Tibial nerve (tissue), 4 donors: ENCODE measurements around the gene CD8A.

Source experiments
- EP300 ChIP-seq, 2 donors: sonication (generic); formaldehyde crosslinking; IDR thresholded peaks; one replicate each; pipeline ENCODE4 v1.6.1; 2017; ENCODE audit warnings: antibody characterized with exemption in 2 of 2, mild to moderate bottlenecking in 1 of 2
- POLR2A ChIP-seq, 2 donors: fragments of 450-650 bp; IDR thresholded peaks; one replicate each; pipeline ENCODE4 v1.6.1; 2017; ENCODE audit warnings: antibody characterized with exemption in 2 of 2, mild to moderate bottlenecking in 2 of 2, moderate library complexity in 2 of 2
- TF ChIP-seq, protein P1 (sequence below), 5 experiments: fragments of 200-600 bp in 3 of 5; fragments of 450-650 bp in 2 of 5; sonication (generic) in 3 of 5; IDR thresholded peaks; one replicate each; pipeline ENCODE4 v1.5.1; 2016 to 2019; ENCODE audit warnings: antibody characterized with exemption in 5 of 5, mild to moderate bottlenecking in 3 of 5, moderate library complexity in 2 of 5

DNA sequence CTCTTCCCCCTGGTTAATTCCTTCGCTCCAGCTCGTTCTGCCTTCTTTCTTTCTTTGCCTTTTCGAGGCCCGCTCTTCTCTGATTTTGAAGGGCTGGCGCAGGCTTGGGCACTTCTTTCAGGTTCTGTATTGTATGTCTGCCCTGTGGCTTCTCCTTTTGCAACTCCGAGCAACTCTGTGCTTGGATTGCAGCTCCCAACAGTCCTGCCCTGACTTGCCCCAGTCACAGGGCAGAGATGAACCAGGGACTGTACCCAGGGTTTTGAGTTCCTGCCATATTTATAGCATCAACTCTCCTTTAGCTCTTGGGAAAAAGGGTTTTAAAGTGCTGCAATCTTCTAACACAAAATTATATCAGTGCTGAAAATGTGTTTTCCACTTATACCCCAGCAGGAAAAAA is 31.1 kb upstream of the CD8A start:
- TF ChIP-seq POLR2A (IDR thresholded peaks at IDR 0.05), result no peak
- TF ChIP-seq, protein P1, sequence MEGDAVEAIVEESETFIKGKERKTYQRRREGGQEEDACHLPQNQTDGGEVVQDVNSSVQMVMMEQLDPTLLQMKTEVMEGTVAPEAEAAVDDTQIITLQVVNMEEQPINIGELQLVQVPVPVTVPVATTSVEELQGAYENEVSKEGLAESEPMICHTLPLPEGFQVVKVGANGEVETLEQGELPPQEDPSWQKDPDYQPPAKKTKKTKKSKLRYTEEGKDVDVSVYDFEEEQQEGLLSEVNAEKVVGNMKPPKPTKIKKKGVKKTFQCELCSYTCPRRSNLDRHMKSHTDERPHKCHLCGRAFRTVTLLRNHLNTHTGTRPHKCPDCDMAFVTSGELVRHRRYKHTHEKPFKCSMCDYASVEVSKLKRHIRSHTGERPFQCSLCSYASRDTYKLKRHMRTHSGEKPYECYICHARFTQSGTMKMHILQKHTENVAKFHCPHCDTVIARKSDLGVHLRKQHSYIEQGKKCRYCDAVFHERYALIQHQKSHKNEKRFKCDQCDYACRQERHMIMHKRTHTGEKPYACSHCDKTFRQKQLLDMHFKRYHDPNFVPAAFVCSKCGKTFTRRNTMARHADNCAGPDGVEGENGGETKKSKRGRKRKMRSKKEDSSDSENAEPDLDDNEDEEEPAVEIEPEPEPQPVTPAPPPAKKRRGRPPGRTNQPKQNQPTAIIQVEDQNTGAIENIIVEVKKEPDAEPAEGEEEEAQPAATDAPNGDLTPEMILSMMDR (IDR thresholded peaks at IDR 0.05), result no peak
- TF ChIP-seq EP300 (IDR thresholded peaks at IDR 0.05), result no peak
